Stimulated activated CD8-positive, alpha-beta memory T cell treated with anti-CD3 and anti-CD28 coated beads, Interleukin-12 subunit alpha, Interleukin-12 subunit beta, amount 100 ng/mL, for 1 hour (primary cell): ENCODE measurements around the gene SLC39A3.
A peak's percentile ranks its signal among the peaks of the same experiment; 100 is the strongest.

Experiments
- DNase-seq: peaks from one replicate; pipeline ENCODE4 v3.0.0-alpha.2; 2020; ENCODE audit warnings: low read depth

The SLC39A3 gene

GRCh38 chr19:2702170-2703076 is 37.4 kb downstream of the SLC39A3 start, which contains the start of gene GNG7:
Gene GNG7, minus strand, starts transcription at chr19:2702694. Its CDS starts 182,006 bp downstream, at chr19:2520688.
- peak; percentile 83 for DNase-seq

- no peak for DNase-seq
Observed at GRCh38 chr19:2701361-2702169, 38.3 kb downstream of the SLC39A3 start.

- DNase-seq = no peak
Observed at GRCh38 chr19:2700660-2701360, 39.0 kb downstream of the SLC39A3 start.

- no peak for DNase-seq
Observed at GRCh38 chr19:2699413-2700140, 40.2 kb downstream of the SLC39A3 start.

- DNase-seq = no peak
Observed at GRCh38 chr19:2694196-2694595, 45.6 kb downstream of the SLC39A3 start.

GRCh38 chr19:2693492-2694160 is 46.2 kb downstream of the SLC39A3 start:
- no peak for DNase-seq

- no peak for DNase-seq
Observed at GRCh38 chr19:2691951-2692350, 47.9 kb downstream of the SLC39A3 start.

GRCh38 chr19:2690856-2691255 is 49.0 kb downstream of the SLC39A3 start:
- no peak for DNase-seq

- no peak for DNase-seq
Observed at GRCh38 chr19:2686360-2686759, 53.5 kb downstream of the SLC39A3 start.

GRCh38 chr19:2685204-2685704 is 54.6 kb downstream of the SLC39A3 start:
- no peak for DNase-seq

- no peak for DNase-seq
Observed at GRCh38 chr19:2683430-2684003, 56.3 kb downstream of the SLC39A3 start.
